HepG2 (cell line): ENCODE results near the gene EIF4G1. TPM values are rescaled to one million over a fixed set of nuclear protein-coding genes. Genes with fewer than 3 reads are reported as not detected.
A peak's percentile ranks its signal among the peaks of the same experiment; 100 is the strongest.

Source experiments
- ATAC-seq: fragments of 200-7000 bp; cut with Tn5 transposase; 3 replicates; pipeline ENCODE4 v1.9.1; 2020; ENCODE audit warnings: mild to moderate bottlenecking, moderate library complexity
- BruUV-seq: library from RNA; stranded (reverse); fragments of 400-500 nt; replicated peaks from 2 replicates; lab custom pipeline; 2021; lab: Mats Ljungman, UMichigan
- CTCF ChIA-PET: fragments of 300-600 bp; formaldehyde crosslinking; extraction: SDS; loops from one replicate; lab custom pipeline; 2021; ENCODE audit warnings: low total read pairs, inconsistent platforms, low intra/inter-chr PET ratio; lab: Yijun Ruan, JAX
- POLR2A ChIA-PET: fragments of 350-600 bp; sonication (Branson Sonifier 250); formaldehyde crosslinking; loops from one replicate; lab custom pipeline; 2020; ENCODE audit warnings: antibody characterized with exemption, inconsistent platforms; lab: Yijun Ruan, JAX
- DNase-seq: peaks from one replicate; pipeline ENCODE4 v3.0.0-alpha.2; 2015; ENCODE audit warnings: low spot score
- FAIRE-seq: peaks from 3 replicates; lab custom pipeline; 2011; peaks lifted over from hg19 to GRCh38; lab: Jason Lieb, UNC
- H2AFZ ChIP-seq: one replicate; pipeline ENCODE4 v1.6.1; 2011; ENCODE audit warnings: low read length, inconsistent platforms
- H3K27ac ChIP-seq: fragments of 300-600 bp; 3 replicates; pipeline ENCODE4 v1.8.0; 2011; ENCODE audit warnings: mixed run types, mild to moderate bottlenecking, mixed read lengths, low read length, inconsistent platforms; ENCODE audit not compliant: insufficient read depth; ENCODE audit errors: extremely low read length
- H3K27me3 ChIP-seq, 2 experiments: fragments of 200-600 bp in 1 of 2; 2 replicates in 1 of 2; 3 replicates in 1 of 2; pipeline versions ENCODE4 v1.6.0 to v1.8.0; 2011; ENCODE audit warnings: low read length in 2 of 2, mild to moderate bottlenecking in 2 of 2, moderate library complexity in 2 of 2, inconsistent platforms in 1 of 2; ENCODE audit not compliant: insufficient read depth in 2 of 2, control insufficient read depth in 1 of 2
- H3K36me3 ChIP-seq, 2 experiments: fragments of 200-600 bp in 1 of 2; replicated peaks in 1 of 2; 2 replicates in 1 of 2; 3 replicates in 1 of 2; pipeline versions ENCODE4 v1.5.1 to v1.8.0; 2011; ENCODE audit warnings: low read length in 2 of 2, inconsistent platforms in 1 of 2; ENCODE audit not compliant: insufficient read depth in 2 of 2, control insufficient read depth in 1 of 2
- H3K4me1 ChIP-seq: 2 replicates; pipeline ENCODE4 v1.5.1; 2012; ENCODE audit warnings: low read length, inconsistent platforms; ENCODE audit not compliant: insufficient read depth
- H3K4me2 ChIP-seq: 2 replicates; pipeline ENCODE4 v1.6.0; 2011; ENCODE audit warnings: low read depth, low read length, inconsistent platforms
- H3K4me3 ChIP-seq, 3 experiments: fragments of 200-600 bp in 1 of 3; sonication (generic), shearing (Covaris generic) in 1 of 3; replicated peaks in 1 of 3; 2 replicates each; pipeline ENCODE4 v1.5.1; 2011 to 2016; ENCODE audit warnings: low read length in 3 of 3, inconsistent platforms in 2 of 3, low read depth in 2 of 3, mild to moderate bottlenecking in 2 of 3, control low read depth in 1 of 3, mixed read lengths in 1 of 3; ENCODE audit not compliant: insufficient read depth in 1 of 3
- H3K79me2 ChIP-seq: one replicate; pipeline ENCODE4 v1.6.1; 2011; ENCODE audit warnings: low read length, inconsistent platforms; ENCODE audit not compliant: insufficient read depth
- H3K9ac ChIP-seq: 2 replicates; pipeline ENCODE4 v1.6.0; 2011; ENCODE audit warnings: mild to moderate bottlenecking, low read depth, low read length, inconsistent platforms; ENCODE audit not compliant: insufficient read depth
- H3K9me3 ChIP-seq: 2 replicates; pipeline ENCODE4 v1.5.1; 2012; ENCODE audit warnings: mild to moderate bottlenecking, low read length
- H4K20me1 ChIP-seq: 2 replicates; pipeline ENCODE4 v1.6.0; 2011; ENCODE audit warnings: inconsistent platforms, mild to moderate bottlenecking, low read length, moderate library complexity; ENCODE audit not compliant: insufficient read depth
- AGO2 ChIP-seq: fragments of 200-400 bp; formaldehyde crosslinking; optimal IDR thresholded peaks from 2 replicates; pipeline ENCODE3; 2017; ENCODE audit warnings: mild to moderate bottlenecking, low read depth, low read length, moderate library complexity
- NFKBIZ ChIP-seq: IDR thresholded peaks from 2 replicates; pipeline ENCODE4 v1.6.1; 2018; ENCODE audit warnings: missing genetic modification reagents, missing compliant biosample characterization
- POLR2A ChIP-seq, 2 experiments: IDR thresholded peaks; 2 replicates each; pipeline ENCODE4 v1.6.1; 2011; ENCODE audit warnings: low read depth in 2 of 2, low read length in 2 of 2, mild to moderate bottlenecking in 1 of 2, moderate library complexity in 1 of 2; ENCODE audit not compliant: insufficient read depth in 1 of 2
- ZSCAN31 ChIP-seq: sonication (generic); formaldehyde crosslinking; IDR thresholded peaks from 2 replicates; pipeline ENCODE4 v1.5.0; 2020; ENCODE audit warnings: low read depth, mild to moderate bottlenecking, missing genetic modification reagents
- WGBS: methylation state at CpG from one replicate; pipeline ENCODE4 v1.1.6; 2017; ENCODE audit warnings: low lambda C conversion rate; 5-methylcytosine and 5-hydroxymethylcytosine counted together
- in situ Hi-C: cut with HindIII; loops from 2 replicates; pipeline ENCODE4 v1.10.0; 2017; ENCODE audit warnings: low pct_unique_long_range_greater_than_20kb; ENCODE audit not compliant: extremely low pct_ligation_motif_present
- intact Hi-C: fragments of 100-400 bp; cut with micrococcal nuclease; formaldehyde crosslinking; loops from one replicate; pipeline ENCODE4 v1.10.0; 2022; ENCODE audit not compliant: unreplicated experiment
- polyA plus RNA-seq, 8 experiments: library from polyadenylated mRNA; depleted of rRNA in 3 of 8; stranded (reverse) in 7 of 8; unstranded in 1 of 8; fragments of >200 nt; fragmentation: Illumina TruSeq in 4 of 8; extraction: Trizol in 4 of 8; gene quantifications; 2 replicates each; pipeline versions ENCODE4 v1.2.1 to v1.2.3, GENCODE V29; 2011 to 2016; ENCODE audit warnings: low read depth in 4 of 8, missing spikeins in 1 of 8, mixed read lengths in 1 of 8; ENCODE audit not compliant: insufficient read depth in 1 of 8
- total RNA-seq, 5 experiments: library from RNA; depleted of rRNA; stranded (reverse); fragments of >200 nt; fragmentation: Illumina TruSeq; extraction: Trizol; gene quantifications; 2 replicates each; pipeline ENCODE4 v1.2.3, GENCODE V29; 2016; ENCODE audit warnings: low read depth in 1 of 5

EIF4G1 gene
- total and polyA plus RNA-seq, 2 of the 13 experiments (the other 11 are each of a cell fraction or from before 2014, with no cell fraction given): 208 to 213 TPM

GRCh38 chr3:184323696-184324095, 9.3 kb downstream of the EIF4G1 start:
- in situ Hi-C loops: no loop called here
- DNase-seq: no peak
- no peak for ATAC-seq
- H4K20me1 ChIP-seq: peaks cover 17% of the 10 kb centered on the region; the same call in 1 of the 2 replicates
- H3K36me3 ChIP-seq: peaks cover 63 to 98% of the 10 kb centered on the region in 2 experiments
- intact Hi-C loops: no loop called here
- no peak overlapping the region for H3K4me2 ChIP-seq
- H3K79me2 ChIP-seq: peaks cover 19% of the 10 kb centered on the region
- H2AFZ ChIP-seq: no peak overlapping the region
- H3K9me3 ChIP-seq: no peaks in the 10 kb centered on the region
- no peak for FAIRE-seq
- H3K27ac ChIP-seq: no peak overlapping the region
- CTCF ChIA-PET: no interaction called here
- no peaks in the 10 kb centered on the region for H3K27me3 ChIP-seq
- BruUV-seq: no TSS peak
- H3K9ac ChIP-seq: no peak overlapping the region
- POLR2A ChIA-PET: interaction anchor here (1.1 to 1.4 kb wide), 2 partner anchors 8 to 21 kb away, joined by 3 read pairs; no protein-coding TSS in a partner anchor
- 95% methylated on average over 8 of the region's 8 CpGs for WGBS
- H3K4me1 ChIP-seq: peaks cover 11% of the 10 kb centered on the region
- H3K4me3 ChIP-seq: no peak overlapping the region
- TF ChIP-seq POLR2A (IDR thresholded peaks at IDR 0.05; ENCODE audit: insufficient read depth in 1 of 2, low read depth in 2 of 2, low read length in 2 of 2) (peak in 1 of 2 experiments; percentile 22; a peak in 1 of 4 replicates), ZSCAN31 (CRISPR knock-in tag) (no peak)

GRCh38 chr3:184325269-184325668, 10.9 kb downstream of the EIF4G1 start:
- Histone ChIP-seq H3K9me3 (no peaks in the 10 kb centered on the region), H3K27me3 (no peaks in the 10 kb centered on the region), H3K4me2 (no peak overlapping the region), H4K20me1 (peaks cover 12% of the 10 kb centered on the region; the same call in 1 of the 2 replicates), H3K4me1 (no peaks in the 10 kb centered on the region), H2AFZ (no peak overlapping the region), H3K79me2 (peaks cover 6% of the 10 kb centered on the region), H3K9ac (no peak overlapping the region), H3K4me3 (no peak overlapping the region), H3K36me3 (peaks cover 64 to 97% of the 10 kb centered on the region in 2 experiments), H3K27ac (no peak overlapping the region)
- FAIRE-seq (no peak), ATAC-seq (no peak), DNase-seq (no peak)
- TF ChIP-seq NFKBIZ (CRISPR knock-in tag) (no peak), AGO2 (peak; percentile 32)
- in situ Hi-C loops: no loop called here
- BruUV-seq: no TSS peak
- POLR2A ChIA-PET: interaction anchor here (1.0 to 2.1 kb wide), 2 partner anchors 10 to 12 kb away, joined by 3 to 6 read pairs; no protein-coding TSS in a partner anchor
- CTCF ChIA-PET: no interaction called here
- WGBS: 97% methylated on average over 12 of the region's 13 CpGs
- intact Hi-C loops: no loop called here
